SK-N-SH (cell line): ENCODE data around the gene MEF2B. TPM values are rescaled to one million over a fixed set of nuclear protein-coding genes. Genes with fewer than 3 reads are reported as not detected.

ENCODE experiments used
- CTCF ChIA-PET: fragments of 300-600, 350-600 bp; formaldehyde crosslinking; extraction: SDS; loops from one replicate; lab custom pipeline; 2021; lab: Yijun Ruan, JAX
- POLR2A ChIA-PET: fragments of 350-600 bp; sonication (Branson Sonifier 250); formaldehyde crosslinking; extraction: SDS; loops from one replicate; lab custom pipeline; 2020; ENCODE audit warnings: antibody characterized with exemption, inconsistent platforms; lab: Yijun Ruan, JAX
- DNase-seq: peaks from one replicate; pipeline ENCODE4 v3.0.0; 2012
- H2AFZ ChIP-seq: fragments of 200-600 bp; sonication (generic); 2 replicates; pipeline ENCODE4 v1.8.1; 2016; ENCODE audit warnings: antibody characterized with exemption, mild to moderate bottlenecking, low read depth
- H3F3A ChIP-seq: fragments of 200-600 bp; sonication (generic); replicated peaks from 2 replicates; pipeline ENCODE3; 2016; ENCODE audit warnings: antibody characterized with exemption, mild to moderate bottlenecking; ENCODE audit not compliant: insufficient read depth
- H3K27ac ChIP-seq, 2 experiments: fragments of 200-500 bp in 1 of 2; fragments of 200-600 bp in 1 of 2; sonication (Bioruptor generic) in 1 of 2; sonication (generic), shearing (Covaris generic) in 1 of 2; 2 replicates each; pipeline versions ENCODE4 v1.5.1 to v1.6.1; 2014 to 2016; ENCODE audit warnings: low read depth in 2 of 2, inconsistent platforms in 1 of 2, low read length in 1 of 2, mild to moderate bottlenecking in 1 of 2, mixed read lengths in 1 of 2
- H3K27me3 ChIP-seq: fragments of 200-600 bp; sonication (generic), shearing (Covaris generic); 2 replicates; pipeline ENCODE4 v1.6.1; 2016; ENCODE audit warnings: mixed run types; ENCODE audit not compliant: insufficient read depth
- H3K36me3 ChIP-seq, 2 experiments: fragments of 200-500 bp in 1 of 2; fragments of 200-600 bp in 1 of 2; sonication (Bioruptor generic) in 1 of 2; sonication (generic) in 1 of 2; replicated peaks in 1 of 2; 2 replicates each; pipeline versions ENCODE3 to v1.5.1; 2014 to 2016; ENCODE audit warnings: low read length in 1 of 2, mild to moderate bottlenecking in 1 of 2; ENCODE audit not compliant: insufficient read depth in 2 of 2, control insufficient read depth in 1 of 2
- H3K4me1 ChIP-seq, 2 experiments: fragments of 200-500 bp in 1 of 2; fragments of 200-600 bp in 1 of 2; sonication (Bioruptor generic) in 1 of 2; sonication (generic), shearing (Covaris generic) in 1 of 2; 2 replicates each; pipeline versions ENCODE4 v1.5.1 to v1.6.1; 2014 to 2016; ENCODE audit warnings: low read depth in 1 of 2, low read length in 1 of 2, mixed run types in 1 of 2; ENCODE audit not compliant: insufficient read depth in 2 of 2, control insufficient read depth in 1 of 2
- H3K4me2 ChIP-seq: fragments of 200-600 bp; sonication (generic), shearing (Covaris generic); 2 replicates; pipeline ENCODE4 v1.6.1; 2017; ENCODE audit warnings: mixed run types
- H3K4me3 ChIP-seq, 2 experiments: fragments of 200-500 bp in 1 of 2; fragments of 200-600 bp in 1 of 2; sonication (Bioruptor generic) in 1 of 2; sonication (generic), shearing (Covaris generic) in 1 of 2; 2 replicates each; pipeline versions ENCODE4 v1.5.1 to v1.8.1; 2014 to 2016; ENCODE audit warnings: low read depth in 2 of 2, inconsistent platforms in 1 of 2, low read length in 1 of 2, mild to moderate bottlenecking in 1 of 2, mixed read lengths in 1 of 2, moderate library complexity in 1 of 2
- H3K79me2 ChIP-seq: fragments of 200-600 bp; sonication (generic); 2 replicates; pipeline ENCODE4 v1.8.1; 2017; ENCODE audit warnings: mild to moderate bottlenecking; ENCODE audit not compliant: insufficient read depth
- H3K9ac ChIP-seq: fragments of 200-600 bp; sonication (generic); 2 replicates; pipeline ENCODE4 v1.6.1; 2017; ENCODE audit warnings: mixed run types
- H3K9me2 ChIP-seq: fragments of 200-600 bp; sonication (generic); 2 replicates; pipeline ENCODE4 v1.6.1; 2017; ENCODE audit warnings: mixed run types
- H3K9me3 ChIP-seq: fragments of 200-600 bp; sonication (generic); 2 replicates; pipeline ENCODE4 v1.6.1; 2017; ENCODE audit warnings: mixed run types, mild to moderate bottlenecking, moderate library complexity
- H4K20me1 ChIP-seq: fragments of 200-600 bp; sonication (generic); 2 replicates; pipeline ENCODE4 v1.6.1; 2017; ENCODE audit warnings: mild to moderate bottlenecking, mixed run types; ENCODE audit not compliant: insufficient read depth
- ELF1 ChIP-seq: IDR thresholded peaks from 2 replicates; pipeline ENCODE4 v1.4.0; 2012
- FOXJ3 ChIP-seq: sonication (generic); formaldehyde crosslinking; IDR thresholded peaks from 2 replicates; pipeline ENCODE4 v1.5.1; 2020; ENCODE audit warnings: mild to moderate bottlenecking, missing genetic modification reagents
- FOXM1 ChIP-seq: IDR thresholded peaks from 2 replicates; pipeline ENCODE4 v1.4.0; 2012; ENCODE audit warnings: low read depth, mild to moderate bottlenecking
- GATA2 ChIP-seq: sonication (generic); formaldehyde crosslinking; IDR thresholded peaks from 2 replicates; pipeline ENCODE4 v1.5.0; 2020; ENCODE audit warnings: mild to moderate bottlenecking, missing genetic modification reagents
- IRF3 ChIP-seq: fragments of 150-350 bp; IDR thresholded peaks from 2 replicates; pipeline ENCODE4 v1.6.1; 2016; ENCODE audit warnings: mild to moderate bottlenecking, low read depth, low read length
- JUND ChIP-seq: IDR thresholded peaks from 2 replicates; pipeline ENCODE4 v1.4.0; 2012
- NFIC ChIP-seq: IDR thresholded peaks from 2 replicates; pipeline ENCODE4 v1.4.0; 2012; ENCODE audit warnings: borderline replicate concordance
- PBX3 ChIP-seq: IDR thresholded peaks from 2 replicates; pipeline ENCODE4; 2012
- POLR2AphosphoS5 ChIP-seq: IDR thresholded peaks from 2 replicates; pipeline ENCODE4 v1.6.1; 2012; ENCODE audit warnings: low read depth, low read length
- RCOR1 ChIP-seq: fragments of 150-350 bp; IDR thresholded peaks from 2 replicates; pipeline ENCODE4 v1.6.1; 2017; ENCODE audit warnings: antibody characterized with exemption, low read length
- SMC3 ChIP-seq: IDR thresholded peaks from 2 replicates; pipeline ENCODE4 v1.6.1; 2012; ENCODE audit warnings: low read depth, low read length, improper control_type of control experiment
- TCF12 ChIP-seq: IDR thresholded peaks from 2 replicates; pipeline ENCODE4 v1.4.0; 2012
- TEAD4 ChIP-seq: IDR thresholded peaks from 2 replicates; pipeline ENCODE4 v1.4.0; 2012; ENCODE audit warnings: mild to moderate bottlenecking, borderline replicate concordance; ENCODE audit not compliant: insufficient read depth
- USF1 ChIP-seq: IDR thresholded peaks from 2 replicates; pipeline ENCODE4 v1.4.0; 2012; ENCODE audit warnings: low read depth, borderline replicate concordance
- USF2 ChIP-seq: fragments of 150-350 bp; IDR thresholded peaks from 2 replicates; pipeline ENCODE4 v1.6.1; 2017; ENCODE audit warnings: antibody characterized with exemption, low read length, low read depth, borderline replicate concordance
- WGBS: methylation state at CpG from one replicate; pipeline ENCODE4 v1.1.6; 2017; ENCODE audit warnings: low lambda C conversion rate; 5-methylcytosine and 5-hydroxymethylcytosine counted together
- polyA plus RNA-seq, 3 experiments: library from polyadenylated mRNA; depleted of rRNA; stranded (reverse); fragments of >200 nt; gene quantifications; 2 replicates each; pipeline ENCODE4 v1.2.3, GENCODE V29; 2012

Gene MEF2B
- polyA plus RNA-seq, 1 of the 3 experiments (the other 2 are of a cell fraction) = 1.0 TPM

GRCh38 chr19:19132912-19133311, 37.2 kb downstream of the MEF2B start (continued):
- TF ChIP-seq IRF3 (no peak), TCF12 (no peak), JUND (no peak), USF2 (no peak), POLR2AphosphoS5 (no peak), SMC3 (no peak), TEAD4 (no peak), NFIC (no peak)

- DNase-seq = no peak
- Histone ChIP-seq H3K36me3 (peaks cover 0 to 5% of the 10 kb centered on the region in 2 experiments), H3K9me2 (no peaks in the 10 kb centered on the region), H3K9me3 (no peaks in the 10 kb centered on the region), H3K4me3 (no peak overlapping the region), H3K27me3 (no peaks in the 10 kb centered on the region), H4K20me1 (no peaks in the 10 kb centered on the region)
- TF ChIP-seq GATA2 (CRISPR knock-in tag) (no peak), PBX3 (no peak), FOXM1 (no peak), SMC3 (no peak), ELF1 (no peak), RCOR1 (no peak), FOXJ3 (CRISPR knock-in tag) (no peak), TCF12 (no peak)
- TF ChIP-seq, all 33 proteins: peak for 0
- Histone ChIP-seq H2AFZ (no peak overlapping the region), H3K9ac (no peak overlapping the region), H3K27ac (no peak overlapping the region), H3K4me1 (peaks cover 0 to 1% of the 10 kb centered on the region in 2 experiments; a peak in 1 of 4 replicates), H3F3A (no peaks in the 10 kb centered on the region), H3K79me2 (no peaks in the 10 kb centered on the region), H3K4me2 (no peak overlapping the region)
- POLR2A ChIA-PET = no interaction called here
- CTCF ChIA-PET = interaction anchor here (0.7 kb wide), 1 partner anchor 14 kb away, joined by 3 read pairs; no protein-coding TSS in a partner anchor
- 78% methylated on average over 3 of the region's 3 CpGs for WGBS
Measured at GRCh38 chr19:19131989-19132388, 38.1 kb downstream of the MEF2B start.

GRCh38 chr19:19126102-19126501, 44.0 kb downstream of the MEF2B start:
- peaks cover 0 to 8% of the 10 kb centered on the region in 2 experiments for H3K36me3 ChIP-seq
- H3K9me3 ChIP-seq = peaks cover 4% of the 10 kb centered on the region; the same call in 1 of the 2 replicates
- no peak for DNase-seq
- H3F3A ChIP-seq = no peaks in the 10 kb centered on the region
- no peaks in the 10 kb centered on the region for H3K79me2 ChIP-seq
- H3K9me2 ChIP-seq = no peaks in the 10 kb centered on the region
- H3K4me2 ChIP-seq = no peak overlapping the region
- H3K9ac ChIP-seq = no peak overlapping the region
- H3K27me3 ChIP-seq = no peaks in the 10 kb centered on the region
- CTCF ChIA-PET = no interaction called here
- H3K4me1 ChIP-seq = no peaks in the 10 kb centered on the region
- TF ChIP-seq USF1 = no peak
- POLR2A ChIA-PET = no interaction called here
- 95% methylated on average over 6 of the region's 6 CpGs for WGBS
- H2AFZ ChIP-seq = no peak overlapping the region
- no peaks in the 10 kb centered on the region for H4K20me1 ChIP-seq
- H3K27ac ChIP-seq = no peak overlapping the region
- H3K4me3 ChIP-seq = no peak overlapping the region
